K562 (cell line): ENCODE results near the gene LRP1. TPM values are rescaled to one million over a fixed set of nuclear protein-coding genes. Genes with fewer than 3 reads are reported as not detected.

Source experiments
- ADNP ChIP-seq: fragments of 200-800 bp; sonication (Bioruptor generic); IDR thresholded peaks from 2 replicates; pipeline ENCODE4 v1.6.1; 2016; ENCODE audit warnings: missing genetic modification characterization, missing compliant biosample characterization
- ETV1 ChIP-seq: fragments of 450-650 bp; conservative IDR thresholded peaks from 2 replicates; pipeline ENCODE4 v1.6.1; 2016; ENCODE audit warnings: missing genetic modification characterization, control low read depth, low read depth, missing compliant biosample characterization
- KLF13 ChIP-seq: fragments of 450-650 bp; IDR thresholded peaks from 2 replicates; pipeline ENCODE4 v1.6.1; 2016; ENCODE audit warnings: missing genetic modification characterization, low read depth, mild to moderate bottlenecking, missing compliant biosample characterization, moderate library complexity, borderline replicate concordance
- L3MBTL2 ChIP-seq: fragments of 450-650 bp; IDR thresholded peaks from 2 replicates; pipeline ENCODE4 v1.6.1; 2016; ENCODE audit warnings: mild to moderate bottlenecking, moderate library complexity
- TBL1XR1 ChIP-seq, 2 experiments: IDR thresholded peaks; 2 replicates each; pipeline ENCODE4 v1.6.1; 2012; ENCODE audit warnings: improper control_type of control experiment in 2 of 2, low read length in 2 of 2, mild to moderate bottlenecking in 1 of 2
- ZBTB7A ChIP-seq: IDR thresholded peaks from 2 replicates; pipeline ENCODE4 v1.6.1; 2011; ENCODE audit warnings: low read depth, mild to moderate bottlenecking, low read length, moderate library complexity, borderline replicate concordance; ENCODE audit not compliant: control insufficient read depth
- ZNF134 ChIP-seq: fragments of 250-450 bp; sonication (Bioruptor Pico); conservative IDR thresholded peaks from 2 replicates; pipeline ENCODE4 v1.4.0; 2020
- ZNF143 ChIP-seq: sonication (generic); formaldehyde crosslinking; IDR thresholded peaks from 2 replicates; pipeline ENCODE4 v1.9.0; 2022; ENCODE audit warnings: mild to moderate bottlenecking, missing genetic modification reagents
- ZNF263 ChIP-seq: sonication (generic); formaldehyde crosslinking; IDR thresholded peaks from 2 replicates; pipeline ENCODE4 v1.8.0; 2022; ENCODE audit warnings: mild to moderate bottlenecking, missing genetic modification reagents, borderline replicate concordance
- ZSCAN32 ChIP-seq: fragments of 450-650 bp; formaldehyde crosslinking; IDR thresholded peaks from 2 replicates; pipeline ENCODE4 v1.4.0; 2020; ENCODE audit warnings: mild to moderate bottlenecking, moderate library complexity
- polyA plus RNA-seq, 8 experiments: library from polyadenylated mRNA; depleted of rRNA in 4 of 8; stranded (reverse) in 5 of 8; unstranded in 3 of 8; fragments of >200 nt; fragmentation: Nextera tagmentation in 2 of 8; fragmentation: Illumina TruSeq in 1 of 8; extraction: Ambion mirVana in 2 of 8; extraction: Trizol in 1 of 8; gene quantifications; 2 replicates each; pipeline versions ENCODE4 v1.2.1 to v1.2.3, GENCODE V29; 2011 to 2014; ENCODE audit warnings: inconsistent platforms in 1 of 8, missing spikeins in 1 of 8
- total RNA-seq, 7 experiments: library from RNA; depleted of rRNA in 6 of 7; stranded (reverse); fragments of >200 nt in 6 of 7; fragmentation: Illumina TruSeq in 2 of 7; extraction: Trizol in 2 of 7; gene quantifications; 2 replicates each; pipeline versions ENCODE4 v1.2.1 to v1.2.3, GENCODE V29; 2011 to 2021; ENCODE audit warnings: low replicate concordance in 1 of 7
- TF ChIP-seq, protein P1 (sequence below): sonication (generic); formaldehyde crosslinking; IDR thresholded peaks from 2 replicates; pipeline ENCODE4 v1.8.0; 2022; ENCODE audit warnings: missing genetic modification reagents, mild to moderate bottlenecking, moderate library complexity, borderline replicate concordance
- TF ChIP-seq, protein P2 (sequence below): fragments of 450-650 bp; IDR thresholded peaks from 2 replicates; pipeline ENCODE4 v1.6.1; 2017; ENCODE audit warnings: mild to moderate bottlenecking, moderate library complexity
- TF ChIP-seq, protein P3 (sequence below): fragments of 450-650 bp; IDR thresholded peaks from 2 replicates; pipeline ENCODE4 v1.6.1; 2016; ENCODE audit warnings: mild to moderate bottlenecking, moderate library complexity

LRP1 gene
- total and polyA plus RNA-seq, 9 of the 15 experiments (the other 6 are each of a cell fraction or from before 2014, with no cell fraction given): 0.04 to 0.64 (median 0.19) TPM; not detected in 2

DNA sequence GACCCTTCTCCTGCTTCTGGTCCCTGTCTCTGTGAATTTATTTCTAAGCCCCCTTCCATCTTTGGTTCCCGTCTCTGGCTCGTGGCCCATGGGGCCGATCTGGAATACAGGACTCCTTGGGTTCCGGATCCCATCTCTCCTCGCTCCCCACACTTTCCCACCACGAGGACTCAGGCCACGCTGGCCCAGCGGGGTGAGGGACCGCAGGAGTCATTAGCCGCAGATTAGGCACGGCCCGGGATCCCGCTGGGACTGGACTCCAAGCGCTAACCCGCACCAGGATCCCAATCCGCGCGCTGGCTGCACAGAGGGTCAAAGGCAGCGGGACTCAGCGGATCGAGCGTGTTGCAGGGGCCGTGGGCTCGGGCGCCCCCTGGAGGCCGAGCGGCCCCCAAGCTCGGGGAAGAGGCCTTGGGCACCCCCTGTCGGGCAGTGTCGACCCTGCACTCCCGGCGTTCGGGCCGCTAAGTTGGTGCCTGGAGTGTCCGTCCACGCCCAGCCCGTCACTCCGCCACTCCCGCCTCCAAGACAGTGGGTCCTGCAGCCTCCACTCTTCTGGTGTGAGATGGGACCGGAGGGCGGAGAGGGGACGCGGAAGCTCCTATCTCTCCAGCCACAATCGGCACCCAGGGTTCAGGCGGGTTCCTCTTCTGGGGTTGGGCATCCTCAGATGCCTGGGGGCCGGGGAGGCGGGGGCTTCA, 110.7 kb downstream of the LRP1 start (continued):
- TF ChIP-seq, protein P1, sequence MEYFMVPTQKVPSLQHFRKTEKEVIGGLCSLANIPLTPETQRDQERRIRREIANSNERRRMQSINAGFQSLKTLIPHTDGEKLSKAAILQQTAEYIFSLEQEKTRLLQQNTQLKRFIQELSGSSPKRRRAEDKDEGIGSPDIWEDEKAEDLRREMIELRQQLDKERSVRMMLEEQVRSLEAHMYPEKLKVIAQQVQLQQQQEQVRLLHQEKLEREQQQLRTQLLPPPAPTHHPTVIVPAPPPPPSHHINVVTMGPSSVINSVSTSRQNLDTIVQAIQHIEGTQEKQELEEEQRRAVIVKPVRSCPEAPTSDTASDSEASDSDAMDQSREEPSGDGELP: peak; percentile 75; the same call in 1 of the 2 replicates
- TF ChIP-seq ZNF134 (CRISPR knock-in tag) (no peak), ETV1 (tag) (no peak), ZNF263 (peak; percentile 58; the same call in 1 of the 2 replicates), ZSCAN32 (CRISPR knock-in tag) (no peak), KLF13 (tag) (no peak), ADNP (tag) (no peak), ZBTB7A (peak; percentile 70; the same call in 1 of the 2 replicates), L3MBTL2 (peak; percentile 57; the same call in 1 of the 2 replicates), TBL1XR1 (IDR thresholded peaks at IDR 0.05; ENCODE audit: low read length in 2 of 2) (0 out of 4 replicates have a peak, but pooled peaks of 1 of the 2 experiments have one; percentile 62), ZNF143 (CRISPR knock-in tag) (peak; percentile 36; the same call in 1 of the 2 replicates)
- TF ChIP-seq, protein P2, sequence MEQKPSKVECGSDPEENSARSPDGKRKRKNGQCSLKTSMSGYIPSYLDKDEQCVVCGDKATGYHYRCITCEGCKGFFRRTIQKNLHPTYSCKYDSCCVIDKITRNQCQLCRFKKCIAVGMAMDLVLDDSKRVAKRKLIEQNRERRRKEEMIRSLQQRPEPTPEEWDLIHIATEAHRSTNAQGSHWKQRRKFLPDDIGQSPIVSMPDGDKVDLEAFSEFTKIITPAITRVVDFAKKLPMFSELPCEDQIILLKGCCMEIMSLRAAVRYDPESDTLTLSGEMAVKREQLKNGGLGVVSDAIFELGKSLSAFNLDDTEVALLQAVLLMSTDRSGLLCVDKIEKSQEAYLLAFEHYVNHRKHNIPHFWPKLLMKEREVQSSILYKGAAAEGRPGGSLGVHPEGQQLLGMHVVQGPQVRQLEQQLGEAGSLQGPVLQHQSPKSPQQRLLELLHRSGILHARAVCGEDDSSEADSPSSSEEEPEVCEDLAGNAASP: no peak
- TF ChIP-seq, protein P3, sequence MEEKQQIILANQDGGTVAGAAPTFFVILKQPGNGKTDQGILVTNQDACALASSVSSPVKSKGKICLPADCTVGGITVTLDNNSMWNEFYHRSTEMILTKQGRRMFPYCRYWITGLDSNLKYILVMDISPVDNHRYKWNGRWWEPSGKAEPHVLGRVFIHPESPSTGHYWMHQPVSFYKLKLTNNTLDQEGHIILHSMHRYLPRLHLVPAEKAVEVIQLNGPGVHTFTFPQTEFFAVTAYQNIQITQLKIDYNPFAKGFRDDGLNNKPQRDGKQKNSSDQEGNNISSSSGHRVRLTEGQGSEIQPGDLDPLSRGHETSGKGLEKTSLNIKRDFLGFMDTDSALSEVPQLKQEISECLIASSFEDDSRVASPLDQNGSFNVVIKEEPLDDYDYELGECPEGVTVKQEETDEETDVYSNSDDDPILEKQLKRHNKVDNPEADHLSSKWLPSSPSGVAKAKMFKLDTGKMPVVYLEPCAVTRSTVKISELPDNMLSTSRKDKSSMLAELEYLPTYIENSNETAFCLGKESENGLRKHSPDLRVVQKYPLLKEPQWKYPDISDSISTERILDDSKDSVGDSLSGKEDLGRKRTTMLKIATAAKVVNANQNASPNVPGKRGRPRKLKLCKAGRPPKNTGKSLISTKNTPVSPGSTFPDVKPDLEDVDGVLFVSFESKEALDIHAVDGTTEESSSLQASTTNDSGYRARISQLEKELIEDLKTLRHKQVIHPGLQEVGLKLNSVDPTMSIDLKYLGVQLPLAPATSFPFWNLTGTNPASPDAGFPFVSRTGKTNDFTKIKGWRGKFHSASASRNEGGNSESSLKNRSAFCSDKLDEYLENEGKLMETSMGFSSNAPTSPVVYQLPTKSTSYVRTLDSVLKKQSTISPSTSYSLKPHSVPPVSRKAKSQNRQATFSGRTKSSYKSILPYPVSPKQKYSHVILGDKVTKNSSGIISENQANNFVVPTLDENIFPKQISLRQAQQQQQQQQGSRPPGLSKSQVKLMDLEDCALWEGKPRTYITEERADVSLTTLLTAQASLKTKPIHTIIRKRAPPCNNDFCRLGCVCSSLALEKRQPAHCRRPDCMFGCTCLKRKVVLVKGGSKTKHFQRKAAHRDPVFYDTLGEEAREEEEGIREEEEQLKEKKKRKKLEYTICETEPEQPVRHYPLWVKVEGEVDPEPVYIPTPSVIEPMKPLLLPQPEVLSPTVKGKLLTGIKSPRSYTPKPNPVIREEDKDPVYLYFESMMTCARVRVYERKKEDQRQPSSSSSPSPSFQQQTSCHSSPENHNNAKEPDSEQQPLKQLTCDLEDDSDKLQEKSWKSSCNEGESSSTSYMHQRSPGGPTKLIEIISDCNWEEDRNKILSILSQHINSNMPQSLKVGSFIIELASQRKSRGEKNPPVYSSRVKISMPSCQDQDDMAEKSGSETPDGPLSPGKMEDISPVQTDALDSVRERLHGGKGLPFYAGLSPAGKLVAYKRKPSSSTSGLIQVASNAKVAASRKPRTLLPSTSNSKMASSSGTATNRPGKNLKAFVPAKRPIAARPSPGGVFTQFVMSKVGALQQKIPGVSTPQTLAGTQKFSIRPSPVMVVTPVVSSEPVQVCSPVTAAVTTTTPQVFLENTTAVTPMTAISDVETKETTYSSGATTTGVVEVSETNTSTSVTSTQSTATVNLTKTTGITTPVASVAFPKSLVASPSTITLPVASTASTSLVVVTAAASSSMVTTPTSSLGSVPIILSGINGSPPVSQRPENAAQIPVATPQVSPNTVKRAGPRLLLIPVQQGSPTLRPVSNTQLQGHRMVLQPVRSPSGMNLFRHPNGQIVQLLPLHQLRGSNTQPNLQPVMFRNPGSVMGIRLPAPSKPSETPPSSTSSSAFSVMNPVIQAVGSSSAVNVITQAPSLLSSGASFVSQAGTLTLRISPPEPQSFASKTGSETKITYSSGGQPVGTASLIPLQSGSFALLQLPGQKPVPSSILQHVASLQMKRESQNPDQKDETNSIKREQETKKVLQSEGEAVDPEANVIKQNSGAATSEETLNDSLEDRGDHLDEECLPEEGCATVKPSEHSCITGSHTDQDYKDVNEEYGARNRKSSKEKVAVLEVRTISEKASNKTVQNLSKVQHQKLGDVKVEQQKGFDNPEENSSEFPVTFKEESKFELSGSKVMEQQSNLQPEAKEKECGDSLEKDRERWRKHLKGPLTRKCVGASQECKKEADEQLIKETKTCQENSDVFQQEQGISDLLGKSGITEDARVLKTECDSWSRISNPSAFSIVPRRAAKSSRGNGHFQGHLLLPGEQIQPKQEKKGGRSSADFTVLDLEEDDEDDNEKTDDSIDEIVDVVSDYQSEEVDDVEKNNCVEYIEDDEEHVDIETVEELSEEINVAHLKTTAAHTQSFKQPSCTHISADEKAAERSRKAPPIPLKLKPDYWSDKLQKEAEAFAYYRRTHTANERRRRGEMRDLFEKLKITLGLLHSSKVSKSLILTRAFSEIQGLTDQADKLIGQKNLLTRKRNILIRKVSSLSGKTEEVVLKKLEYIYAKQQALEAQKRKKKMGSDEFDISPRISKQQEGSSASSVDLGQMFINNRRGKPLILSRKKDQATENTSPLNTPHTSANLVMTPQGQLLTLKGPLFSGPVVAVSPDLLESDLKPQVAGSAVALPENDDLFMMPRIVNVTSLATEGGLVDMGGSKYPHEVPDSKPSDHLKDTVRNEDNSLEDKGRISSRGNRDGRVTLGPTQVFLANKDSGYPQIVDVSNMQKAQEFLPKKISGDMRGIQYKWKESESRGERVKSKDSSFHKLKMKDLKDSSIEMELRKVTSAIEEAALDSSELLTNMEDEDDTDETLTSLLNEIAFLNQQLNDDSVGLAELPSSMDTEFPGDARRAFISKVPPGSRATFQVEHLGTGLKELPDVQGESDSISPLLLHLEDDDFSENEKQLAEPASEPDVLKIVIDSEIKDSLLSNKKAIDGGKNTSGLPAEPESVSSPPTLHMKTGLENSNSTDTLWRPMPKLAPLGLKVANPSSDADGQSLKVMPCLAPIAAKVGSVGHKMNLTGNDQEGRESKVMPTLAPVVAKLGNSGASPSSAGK: peak; percentile 59
